ENCODE measurements around the gene IL1F10.

IL1F10 gene

GRCh38 chr2:113105047-113105785 is 37.4 kb downstream of the IL1F10 start:
- Histone ChIP-seq H3K36me3 (ENCODE audit: control insufficient read depth, insufficient read depth, low read length) (no peaks in the 10 kb centered on the region), H3K27ac (no peak overlapping the region), H2AFZ (no peak overlapping the region), H3K9ac (no peak overlapping the region), H3K9me3 (ENCODE audit: control insufficient read depth, low read length) (no peaks in the 10 kb centered on the region), H3K4me1 (no peaks in the 10 kb centered on the region), H3K4me2 (ENCODE audit: low read length) (no peak overlapping the region), H3K79me2 (no peaks in the 10 kb centered on the region), H3K4me3 (ENCODE audit: low read depth, low read length) (no peak overlapping the region), H3K27me3 (ENCODE audit: control insufficient read depth, insufficient read depth, low read length) (no peaks in the 10 kb centered on the region)
- no peak for TF ChIP-seq CTCF (IDR thresholded peaks at IDR 0.05)

GRCh38 chr2:113111121-113111520 is 43.4 kb downstream of the IL1F10 start:
- no peak for TF ChIP-seq CTCF (IDR thresholded peaks at IDR 0.05)
- H3K27me3 ChIP-seq (ENCODE audit: control insufficient read depth, insufficient read depth, low read length) = no peaks in the 10 kb centered on the region
- H3K4me1 ChIP-seq = no peaks in the 10 kb centered on the region
- no peaks in the 10 kb centered on the region for H3K9me3 ChIP-seq (ENCODE audit: control insufficient read depth, low read length)
- H3K4me3 ChIP-seq (ENCODE audit: low read depth, low read length) = no peak overlapping the region
- H3K9ac ChIP-seq = no peak overlapping the region
- no peaks in the 10 kb centered on the region for H3K36me3 ChIP-seq (ENCODE audit: control insufficient read depth, insufficient read depth, low read length)
- no peak overlapping the region for H3K27ac ChIP-seq
- no peaks in the 10 kb centered on the region for H3K79me2 ChIP-seq
- H2AFZ ChIP-seq = no peak overlapping the region
- no peak overlapping the region for H3K4me2 ChIP-seq (ENCODE audit: low read length)

- no peaks in the 10 kb centered on the region for H3K4me1 ChIP-seq
- no peaks in the 10 kb centered on the region for H3K27me3 ChIP-seq (ENCODE audit: control insufficient read depth, insufficient read depth, low read length)
- H3K27ac ChIP-seq = no peak overlapping the region
- TF ChIP-seq CTCF (IDR thresholded peaks at IDR 0.05) = no peak
- no peak overlapping the region for H3K4me3 ChIP-seq (ENCODE audit: low read depth, low read length)
- no peaks in the 10 kb centered on the region for H3K36me3 ChIP-seq (ENCODE audit: control insufficient read depth, insufficient read depth, low read length)
- no peak overlapping the region for H2AFZ ChIP-seq
- H3K9me3 ChIP-seq (ENCODE audit: control insufficient read depth, low read length) = no peaks in the 10 kb centered on the region
- no peaks in the 10 kb centered on the region for H3K79me2 ChIP-seq
- no peak overlapping the region for H3K9ac ChIP-seq
- H3K4me2 ChIP-seq (ENCODE audit: low read length) = no peak overlapping the region
Observed at GRCh38 chr2:113111823-113112287, 44.1 kb downstream of the IL1F10 start.

GRCh38 chr2:113112441-113112840 is 44.7 kb downstream of the IL1F10 start:
- H3K4me2 ChIP-seq (ENCODE audit: low read length) = no peak overlapping the region
- H3K9ac ChIP-seq = no peak overlapping the region
- TF ChIP-seq CTCF (IDR thresholded peaks at IDR 0.05) = no peak
- no peaks in the 10 kb centered on the region for H3K79me2 ChIP-seq
- H3K36me3 ChIP-seq (ENCODE audit: control insufficient read depth, insufficient read depth, low read length) = no peaks in the 10 kb centered on the region
- H3K27me3 ChIP-seq (ENCODE audit: control insufficient read depth, insufficient read depth, low read length) = no peaks in the 10 kb centered on the region
- no peaks in the 10 kb centered on the region for H3K4me1 ChIP-seq
- no peaks in the 10 kb centered on the region for H3K9me3 ChIP-seq (ENCODE audit: control insufficient read depth, low read length)
- no peak overlapping the region for H3K4me3 ChIP-seq (ENCODE audit: low read depth, low read length)
- no peak overlapping the region for H2AFZ ChIP-seq
- H3K27ac ChIP-seq = no peak overlapping the region

GRCh38 chr2:113112871-113113270 is 45.1 kb downstream of the IL1F10 start:
- H3K27me3 ChIP-seq (ENCODE audit: control insufficient read depth, insufficient read depth, low read length) = no peaks in the 10 kb centered on the region
- H3K79me2 ChIP-seq = no peaks in the 10 kb centered on the region
- TF ChIP-seq CTCF (IDR thresholded peaks at IDR 0.05) = no peak
- H3K4me3 ChIP-seq (ENCODE audit: low read depth, low read length) = no peak overlapping the region
- H3K36me3 ChIP-seq (ENCODE audit: control insufficient read depth, insufficient read depth, low read length) = no peaks in the 10 kb centered on the region
- no peak overlapping the region for H3K9ac ChIP-seq
- H3K27ac ChIP-seq = no peak overlapping the region
- H3K9me3 ChIP-seq (ENCODE audit: control insufficient read depth, low read length) = no peaks in the 10 kb centered on the region
- H3K4me1 ChIP-seq = no peaks in the 10 kb centered on the region
- no peak overlapping the region for H3K4me2 ChIP-seq (ENCODE audit: low read length)
- no peak overlapping the region for H2AFZ ChIP-seq

Measured in parathyroid adenoma (tissue), 2 donors.